H1 (cell line): Measurements from ENCODE around the gene COA3. TPM values are rescaled to one million over a fixed set of nuclear protein-coding genes. Genes with fewer than 3 reads are reported as not detected.

Source experiments
- CTCF ChIA-PET: fragments of 300-600 bp; sonication (Branson Sonifier 250); formaldehyde crosslinking; loops from one replicate; lab custom pipeline; 2021; ENCODE audit not compliant: partially characterized antibody; lab: Charles Lee
- POLR2A ChIA-PET: fragments of 300-600 bp; sonication (Branson Sonifier 250); formaldehyde crosslinking; loops from one replicate; lab custom pipeline; 2021; ENCODE audit warnings: inconsistent platforms; ENCODE audit not compliant: partially characterized antibody; lab: Charles Lee
- DNase-seq, 2 experiments: peaks; one replicate each; pipeline versions ENCODE4 v3.0.0 to v3.0.0-alpha.2; 2010 to 2022; ENCODE audit warnings: low spot score in 2 of 2, low read depth in 1 of 2, mixed read lengths in 1 of 2
- FAIRE-seq: peaks from 2 replicates; lab custom pipeline; 2011; peaks lifted over from hg19 to GRCh38; lab: Jason Lieb, UNC
- H2AFZ ChIP-seq: 2 replicates; pipeline ENCODE4 v1.8.1; 2012; ENCODE audit warnings: low read length, inconsistent platforms
- H2AK5ac ChIP-seq: 2 replicates; pipeline ENCODE4 v1.6.1; 2013; ENCODE audit warnings: low read depth, low read length
- H2BK120ac ChIP-seq: replicated peaks from 2 replicates; pipeline ENCODE3; 2013; ENCODE audit warnings: low read depth, low read length, inconsistent platforms
- H2BK12ac ChIP-seq: 2 replicates; pipeline ENCODE4 v1.6.1; 2013; ENCODE audit warnings: low read depth, low read length
- H2BK15ac ChIP-seq: 2 replicates; pipeline ENCODE4 v1.6.1; 2013; ENCODE audit warnings: low read length
- H2BK20ac ChIP-seq: 2 replicates; pipeline ENCODE4 v1.6.1; 2013; ENCODE audit warnings: low read length
- H2BK5ac ChIP-seq: 2 replicates; pipeline ENCODE4 v1.6.1; 2013; ENCODE audit warnings: low read depth, low read length
- H3K14ac ChIP-seq: 2 replicates; pipeline ENCODE4 v1.6.1; 2013; ENCODE audit warnings: inconsistent platforms; ENCODE audit not compliant: insufficient read length
- H3K18ac ChIP-seq: 2 replicates; pipeline ENCODE4 v1.6.1; 2013; ENCODE audit warnings: low read length; ENCODE audit errors: extremely low read depth
- H3K23ac ChIP-seq: 2 replicates; pipeline ENCODE4 v1.6.1; 2013; ENCODE audit warnings: inconsistent platforms; ENCODE audit not compliant: insufficient read length
- H3K23me2 ChIP-seq: 2 replicates; pipeline ENCODE4 v1.6.1; 2013; ENCODE audit warnings: low read depth, low read length
- H3K27ac ChIP-seq: 2 replicates; pipeline ENCODE4 v1.6.1; 2011; ENCODE audit warnings: low read depth, low read length, inconsistent platforms
- H3K27me3 ChIP-seq, 4 experiments: replicated peaks in 1 of 4; 1 replicate in 1 of 4; 2 replicates in 3 of 4; pipeline versions ENCODE4 v1.6.1 to v1.8.1; 2011 to 2013; ENCODE audit warnings: low read length in 3 of 4, mild to moderate bottlenecking in 3 of 4, inconsistent platforms in 2 of 4, mixed read lengths in 2 of 4, moderate library complexity in 1 of 4; ENCODE audit not compliant: control insufficient read depth in 3 of 4, insufficient read depth in 3 of 4; ENCODE audit errors: extremely low read depth in 1 of 4
- H3K36me3 ChIP-seq, 4 experiments: 2 replicates each; pipeline versions ENCODE4 v1.6.1 to v1.8.1; 2011 to 2013; ENCODE audit warnings: mild to moderate bottlenecking in 4 of 4, low read length in 3 of 4, moderate library complexity in 2 of 4, control low read depth in 1 of 4, inconsistent platforms in 1 of 4; ENCODE audit not compliant: insufficient read depth in 4 of 4, control insufficient read depth in 2 of 4
- H3K4ac ChIP-seq: replicated peaks from 2 replicates; pipeline ENCODE3; 2013; ENCODE audit warnings: low read length, low read depth, mixed read lengths, inconsistent platforms; ENCODE audit not compliant: insufficient read length
- H3K4me1 ChIP-seq, 4 experiments: replicated peaks in 1 of 4; 1 replicate in 1 of 4; 2 replicates in 3 of 4; pipeline versions ENCODE4 v1.6.1 to v1.8.1; 2011 to 2013; ENCODE audit warnings: low read length in 3 of 4, inconsistent platforms in 2 of 4, mixed read lengths in 1 of 4; ENCODE audit not compliant: insufficient read depth in 4 of 4, control insufficient read depth in 3 of 4
- H3K4me2 ChIP-seq, 2 experiments: 2 replicates each; pipeline versions ENCODE4 v1.6.1 to v1.8.1; 2011 to 2013; ENCODE audit warnings: low read depth in 2 of 2, low read length in 2 of 2, control low read depth in 1 of 2, inconsistent platforms in 1 of 2, mild to moderate bottlenecking in 1 of 2; ENCODE audit not compliant: insufficient read depth in 1 of 2
- H3K4me3 ChIP-seq, 4 experiments: fragments of 200-600, 300-600 bp in 1 of 4; sonication (generic), shearing (Covaris generic), sonication (Bioruptor Twin) in 1 of 4; 2 replicates each; pipeline versions ENCODE4 v1.5.1 to v1.8.1; 2011 to 2016; ENCODE audit warnings: low read length in 4 of 4, low read depth in 3 of 4, control low read depth in 2 of 4, inconsistent platforms in 2 of 4, mild to moderate bottlenecking in 2 of 4, mixed read lengths in 1 of 4, moderate library complexity in 1 of 4; ENCODE audit not compliant: insufficient read depth in 2 of 4; ENCODE audit errors: extremely low read depth in 1 of 4
- H3K56ac ChIP-seq: replicated peaks from 2 replicates; pipeline ENCODE3; 2013; ENCODE audit warnings: low read depth, mild to moderate bottlenecking, mixed read lengths, low read length, inconsistent platforms; ENCODE audit not compliant: insufficient read length
- H3K79me1 ChIP-seq: 2 replicates; pipeline ENCODE4 v1.6.1; 2013; ENCODE audit warnings: low read depth, low read length, control low read depth
- H3K79me2 ChIP-seq, 2 experiments: 2 replicates each; pipeline versions ENCODE4 v1.6.1 to v1.8.1; 2012 to 2013; ENCODE audit warnings: low read length in 2 of 2, mild to moderate bottlenecking in 2 of 2, inconsistent platforms in 1 of 2; ENCODE audit not compliant: insufficient read depth in 2 of 2, control insufficient read depth in 1 of 2
- H3K9ac ChIP-seq, 4 experiments: replicated peaks in 1 of 4; 1 replicate in 1 of 4; 2 replicates in 3 of 4; pipeline versions ENCODE4 v1.6.1 to v1.8.1; 2011 to 2013; ENCODE audit warnings: low read depth in 3 of 4, low read length in 3 of 4, control low read depth in 2 of 4, mild to moderate bottlenecking in 2 of 4, moderate library complexity in 2 of 4, inconsistent platforms in 1 of 4; ENCODE audit errors: extremely low read depth in 1 of 4
- H3K9me3 ChIP-seq, 2 experiments: 2 replicates each; pipeline versions ENCODE4 v1.6.1 to v1.8.1; 2012 to 2013; ENCODE audit warnings: mild to moderate bottlenecking in 2 of 2, moderate library complexity in 2 of 2, control low read depth in 1 of 2, inconsistent platforms in 1 of 2, low read depth in 1 of 2, low read length in 1 of 2, mixed read lengths in 1 of 2; ENCODE audit not compliant: insufficient read depth in 2 of 2
- H4K20me1 ChIP-seq, 2 experiments: replicated peaks in 1 of 2; 2 replicates each; pipeline versions ENCODE3 to v1.8.1; 2011 to 2013; ENCODE audit warnings: inconsistent platforms in 2 of 2, low read length in 2 of 2, mild to moderate bottlenecking in 1 of 2; ENCODE audit not compliant: insufficient read depth in 2 of 2, control insufficient read depth in 1 of 2
- H4K5ac ChIP-seq: 2 replicates; pipeline ENCODE4 v1.6.1; 2013; ENCODE audit warnings: low read length, low read depth, mixed read lengths, inconsistent platforms; ENCODE audit not compliant: insufficient read length
- H4K8ac ChIP-seq: 2 replicates; pipeline ENCODE4 v1.8.0; 2013; ENCODE audit warnings: mild to moderate bottlenecking, moderate library complexity, low read length, inconsistent platforms; ENCODE audit not compliant: insufficient read depth; ENCODE audit errors: extremely low read depth
- H4K91ac ChIP-seq: replicated peaks from 2 replicates; pipeline ENCODE3; 2013; ENCODE audit warnings: low read length, mixed read lengths, inconsistent platforms; ENCODE audit not compliant: insufficient read length
- ASH2L ChIP-seq: fragments of 200-600, 300-600 bp; sonication (generic); IDR thresholded peaks from one replicate; pipeline ENCODE4 v1.7.1; 2017; ENCODE audit warnings: low read length
- BACH1 ChIP-seq: IDR thresholded peaks from 2 replicates; pipeline ENCODE4 v1.6.1; 2012; ENCODE audit warnings: low read length, improper control_type of control experiment
- CBX8 ChIP-seq: fragments of 300-800, 300-1000 bp; sonication (generic); IDR thresholded peaks from 2 replicates; pipeline ENCODE4 v1.7.1; 2016; ENCODE audit warnings: low read depth, low read length, borderline replicate concordance
- GABPA ChIP-seq: IDR thresholded peaks from 2 replicates; pipeline ENCODE4 v1.6.1; 2011; ENCODE audit warnings: mild to moderate bottlenecking, low read length, moderate library complexity, borderline replicate concordance; ENCODE audit not compliant: insufficient read depth
- KDM1A ChIP-seq: fragments of 200-600, 300-600 bp; sonication (generic); IDR thresholded peaks from 2 replicates; pipeline ENCODE4 v1.7.1; 2016; ENCODE audit warnings: mild to moderate bottlenecking, low read length, borderline replicate concordance
- MAX ChIP-seq: IDR thresholded peaks from 2 replicates; pipeline ENCODE4 v1.6.1; 2012; ENCODE audit warnings: inconsistent platforms
- POLR2A ChIP-seq, 2 experiments: IDR thresholded peaks; 1 replicate in 1 of 2; 2 replicates in 1 of 2; pipeline ENCODE4 v1.6.1; 2011; ENCODE audit warnings: low read depth in 2 of 2, low read length in 2 of 2, mild to moderate bottlenecking in 2 of 2; ENCODE audit errors: control extremely low read depth in 1 of 2
- POLR2AphosphoS5 ChIP-seq: IDR thresholded peaks from 2 replicates; pipeline ENCODE4 v1.6.1; 2011; ENCODE audit warnings: low read depth, low read length
- POU5F1 ChIP-seq: IDR thresholded peaks from 2 replicates; pipeline ENCODE4 v1.6.1; 2011; ENCODE audit warnings: low read depth, mild to moderate bottlenecking, low read length, moderate library complexity
- RFX5 ChIP-seq: IDR thresholded peaks from 2 replicates; pipeline ENCODE4 v1.6.1; 2011; ENCODE audit warnings: low read depth, low read length, improper control_type of control experiment, borderline replicate concordance
- RNF2 ChIP-seq: fragments of 200-900, 300-1000 bp; sonication (generic); IDR thresholded peaks from 2 replicates; pipeline ENCODE4 v1.7.1; 2016; ENCODE audit warnings: borderline replicate concordance, low read depth, mild to moderate bottlenecking, antibody characterized with exemption, low read length; ENCODE audit not compliant: poor library complexity, severe bottlenecking; ENCODE audit errors: missing control alignments
- SIN3A ChIP-seq, 2 experiments: IDR thresholded peaks in 1 of 2; conservative IDR thresholded peaks in 1 of 2; 2 replicates each; pipeline ENCODE4 v1.6.1; 2011 to 2012; ENCODE audit warnings: low read length in 2 of 2, improper control_type of control experiment in 1 of 2, low read depth in 1 of 2, mild to moderate bottlenecking in 1 of 2
- SP4 ChIP-seq: IDR thresholded peaks from 2 replicates; pipeline ENCODE4 v1.6.1; 2012; ENCODE audit warnings: low read length, inconsistent platforms
- TCF12 ChIP-seq: IDR thresholded peaks from 2 replicates; pipeline ENCODE4 v1.6.1; 2011; ENCODE audit warnings: low read depth, mild to moderate bottlenecking, low read length
- YY1 ChIP-seq: IDR thresholded peaks from 2 replicates; pipeline ENCODE4 v1.6.1; 2011; ENCODE audit warnings: low read depth, mild to moderate bottlenecking, low read length
- WGBS, 2 experiments: shearing (Covaris generic) in 1 of 2; methylation state at CpG; one replicate each; pipeline versions ENCODE4 v1.1.6 to v1.1.7; 2013 to 2015; ENCODE audit warnings: low lambda C conversion rate in 2 of 2, mixed read lengths in 2 of 2, inconsistent platforms in 1 of 2, low coverage in 1 of 2, missing lambda C conversion rate in 1 of 2; ENCODE audit not compliant: insufficient replicate concordance in 2 of 2, insufficient coverage in 1 of 2, insufficient read length in 1 of 2; ENCODE audit errors: extremely low coverage in 1 of 2, missing lambda C conversion rate in 1 of 2; 5-methylcytosine and 5-hydroxymethylcytosine counted together
- polyA plus RNA-seq, 7 experiments: library from polyadenylated mRNA; depleted of rRNA in 3 of 7; stranded (reverse) in 5 of 7; unstranded in 2 of 7; fragments of >200 nt in 5 of 7; fragments of 200-250 nt in 2 of 7; gene quantifications; 1 replicate in 5 of 7; 2 replicates in 1 of 7; 4 replicates in 1 of 7; pipeline versions ENCODE4 v1.2.1 to v1.2.3, GENCODE V29; 2011 to 2013; ENCODE audit warnings: missing spikeins in 2 of 7, mixed read lengths in 2 of 7
- total RNA-seq: library from RNA; stranded (reverse); fragmentation: NEBNext Ultra II Directional; extraction: Animal tissue kit (Norgen Biotek cat#: 25700); gene quantifications from 2 replicates; pipeline ENCODE4 v1.2.1, GENCODE V29; 2021

The COA3 gene
- total and polyA plus RNA-seq, 2 of the 8 experiments (the other 6 are each of a cell fraction or from before 2014, with no cell fraction given) = 68.4 to 143 TPM

DNA sequence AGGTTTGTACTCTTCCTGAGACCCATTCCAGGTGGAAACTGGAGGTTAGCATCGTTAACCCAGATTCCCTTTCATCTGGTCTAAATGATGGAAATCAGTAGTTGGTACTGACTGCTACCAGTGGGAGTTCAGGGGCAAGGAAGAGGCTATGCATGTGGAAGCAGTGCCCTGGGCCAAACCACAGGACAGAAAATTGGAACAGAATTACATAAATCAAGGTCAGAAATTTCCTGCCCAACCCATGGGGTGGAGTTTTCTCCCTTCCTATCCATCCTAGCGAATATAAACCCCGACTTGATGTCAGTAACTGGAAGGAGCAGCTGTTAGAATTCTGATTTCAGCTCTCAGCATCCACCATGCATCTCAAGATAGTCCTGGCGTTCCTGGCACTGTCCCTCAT lies 45.8 kb upstream of the COA3 start, which contains the start of gene AOC2:
TSS of gene AOC2 (plus strand) at position 310 of the 400 bp plus-strand sequence. CDS start at position 357, 47 bp downstream.
- Histone ChIP-seq H4K20me1 (peaks cover 11 to 19% of the 10 kb centered on the region in 2 experiments), H2BK5ac (no peak within 1 kb of the TSS)
- FAIRE-seq = no peak
- TF ChIP-seq POLR2AphosphoS5 (no peak), TCF12 (no peak), POU5F1 (no peak), GABPA (no peak), SIN3A (conservative IDR thresholded peaks at IDR 0.05 in 1 of 2, IDR thresholded peaks at IDR 0.05 in 1 of 2; ENCODE audit: low read depth in 1 of 2, low read length in 2 of 2) (no peak), SP4 (no peak), ASH2L (no peak), RNF2 (no peak), CBX8 (no peak), YY1 (no peak), POLR2A (IDR thresholded peaks at IDR 0.05; ENCODE audit: control extremely low read depth in 1 of 2, low read depth in 2 of 2, low read length in 2 of 2) (no peak), RFX5 (no peak), KDM1A (no peak), BACH1 (no peak), MAX (no peak)

More for the DNA sequence above, 45.8 kb upstream of the COA3 start, which contains the start of gene AOC2:
- Histone ChIP-seq H4K91ac (no peak within 1 kb of the TSS), H3K23ac (no peak within 1 kb of the TSS), H2BK120ac (no peak within 1 kb of the TSS), H3K27me3 (no peaks in the 10 kb centered on the region; a peak in 1 of 7 replicates), H2BK12ac (no peak within 1 kb of the TSS), H3K27ac (no peak within 1 kb of the TSS), H2BK20ac (no peak within 1 kb of the TSS), H3K18ac (no peak within 1 kb of the TSS), H3K36me3 (peaks cover 26 to 62% (median 43%) of the 10 kb centered on the region in 4 experiments), H3K4me3 (no peak within 1 kb of the TSS), H3K56ac (no peak within 1 kb of the TSS), H3K4me1 (no peaks in the 10 kb centered on the region; a peak in 1 of 7 replicates), H3K23me2 (no peaks in the 10 kb centered on the region), H2AK5ac (no peak within 1 kb of the TSS), H3K9me3 (no peaks in the 10 kb centered on the region), H3K14ac (no peak within 1 kb of the TSS), H3K9ac (no peak within 1 kb of the TSS), H3K4me2 (no peak within 1 kb of the TSS), H2BK15ac (no peak within 1 kb of the TSS), H4K5ac (no peak within 1 kb of the TSS), H3K79me2 (no peaks in the 10 kb centered on the region), H3K4ac (no peak within 1 kb of the TSS), H2AFZ (no peak within 1 kb of the TSS), H4K8ac (no peak within 1 kb of the TSS; the same call in 1 of the 2 replicates), H3K79me1 (no peaks in the 10 kb centered on the region)
- ChIA-PET CTCF (interaction anchor here (0.6 to 8.9 kb wide), 22 partner anchors 8 to 155 kb away, joined by 3 to 141 read pairs (median 6); partner anchors contain the start of genes BECN1, PSME3 and RUNDC1), POLR2A (interaction anchor here (0.9 to 10.4 kb wide), 13 partner anchors 8 to 154 kb away, joined by 3 to 111 read pairs (median 7); partner anchors contain the start of genes AARSD1, BECN1, PSME3 and RPL27)
- DNase-seq = no peak
- WGBS, 2 experiments = 93% methylated on average over 4 of the region's 4 CpGs; no CpG with 5 or more reads in 1 of the 2 experiments
